SK-N-SH (cell line): ENCODE data around the gene DCXR. TPM values are rescaled to one million over a fixed set of nuclear protein-coding genes. Genes with fewer than 3 reads are reported as not detected.

ENCODE experiments used
- CTCF ChIA-PET: fragments of 300-600, 350-600 bp; formaldehyde crosslinking; extraction: SDS; loops from one replicate; lab custom pipeline; 2021; lab: Yijun Ruan, JAX
- POLR2A ChIA-PET: fragments of 350-600 bp; sonication (Branson Sonifier 250); formaldehyde crosslinking; extraction: SDS; loops from one replicate; lab custom pipeline; 2020; ENCODE audit warnings: antibody characterized with exemption, inconsistent platforms; lab: Yijun Ruan, JAX
- DNase-seq: peaks from one replicate; pipeline ENCODE4 v3.0.0; 2012
- H2AFZ ChIP-seq: fragments of 200-600 bp; sonication (generic); 2 replicates; pipeline ENCODE4 v1.8.1; 2016; ENCODE audit warnings: antibody characterized with exemption, mild to moderate bottlenecking, low read depth
- H3F3A ChIP-seq: fragments of 200-600 bp; sonication (generic); replicated peaks from 2 replicates; pipeline ENCODE3; 2016; ENCODE audit warnings: antibody characterized with exemption, mild to moderate bottlenecking; ENCODE audit not compliant: insufficient read depth
- H3K27ac ChIP-seq, 2 experiments: fragments of 200-500 bp in 1 of 2; fragments of 200-600 bp in 1 of 2; sonication (Bioruptor generic) in 1 of 2; sonication (generic), shearing (Covaris generic) in 1 of 2; 2 replicates each; pipeline versions ENCODE4 v1.5.1 to v1.6.1; 2014 to 2016; ENCODE audit warnings: low read depth in 2 of 2, inconsistent platforms in 1 of 2, low read length in 1 of 2, mild to moderate bottlenecking in 1 of 2, mixed read lengths in 1 of 2
- H3K27me3 ChIP-seq: fragments of 200-600 bp; sonication (generic), shearing (Covaris generic); 2 replicates; pipeline ENCODE4 v1.6.1; 2016; ENCODE audit warnings: mixed run types; ENCODE audit not compliant: insufficient read depth
- H3K36me3 ChIP-seq, 2 experiments: fragments of 200-500 bp in 1 of 2; fragments of 200-600 bp in 1 of 2; sonication (Bioruptor generic) in 1 of 2; sonication (generic) in 1 of 2; replicated peaks in 1 of 2; 2 replicates each; pipeline versions ENCODE3 to v1.5.1; 2014 to 2016; ENCODE audit warnings: low read length in 1 of 2, mild to moderate bottlenecking in 1 of 2; ENCODE audit not compliant: insufficient read depth in 2 of 2, control insufficient read depth in 1 of 2
- H3K4me1 ChIP-seq, 2 experiments: fragments of 200-500 bp in 1 of 2; fragments of 200-600 bp in 1 of 2; sonication (Bioruptor generic) in 1 of 2; sonication (generic), shearing (Covaris generic) in 1 of 2; 2 replicates each; pipeline versions ENCODE4 v1.5.1 to v1.6.1; 2014 to 2016; ENCODE audit warnings: low read depth in 1 of 2, low read length in 1 of 2, mixed run types in 1 of 2; ENCODE audit not compliant: insufficient read depth in 2 of 2, control insufficient read depth in 1 of 2
- H3K4me2 ChIP-seq: fragments of 200-600 bp; sonication (generic), shearing (Covaris generic); 2 replicates; pipeline ENCODE4 v1.6.1; 2017; ENCODE audit warnings: mixed run types
- H3K4me3 ChIP-seq, 2 experiments: fragments of 200-500 bp in 1 of 2; fragments of 200-600 bp in 1 of 2; sonication (Bioruptor generic) in 1 of 2; sonication (generic), shearing (Covaris generic) in 1 of 2; 2 replicates each; pipeline versions ENCODE4 v1.5.1 to v1.8.1; 2014 to 2016; ENCODE audit warnings: low read depth in 2 of 2, inconsistent platforms in 1 of 2, low read length in 1 of 2, mild to moderate bottlenecking in 1 of 2, mixed read lengths in 1 of 2, moderate library complexity in 1 of 2
- H3K79me2 ChIP-seq: fragments of 200-600 bp; sonication (generic); 2 replicates; pipeline ENCODE4 v1.8.1; 2017; ENCODE audit warnings: mild to moderate bottlenecking; ENCODE audit not compliant: insufficient read depth
- H3K9ac ChIP-seq: fragments of 200-600 bp; sonication (generic); 2 replicates; pipeline ENCODE4 v1.6.1; 2017; ENCODE audit warnings: mixed run types
- H3K9me2 ChIP-seq: fragments of 200-600 bp; sonication (generic); 2 replicates; pipeline ENCODE4 v1.6.1; 2017; ENCODE audit warnings: mixed run types
- H3K9me3 ChIP-seq: fragments of 200-600 bp; sonication (generic); 2 replicates; pipeline ENCODE4 v1.6.1; 2017; ENCODE audit warnings: mixed run types, mild to moderate bottlenecking, moderate library complexity
- H4K20me1 ChIP-seq: fragments of 200-600 bp; sonication (generic); 2 replicates; pipeline ENCODE4 v1.6.1; 2017; ENCODE audit warnings: mild to moderate bottlenecking, mixed run types; ENCODE audit not compliant: insufficient read depth
- CHD2 ChIP-seq: fragments of 150-350 bp; IDR thresholded peaks from 2 replicates; pipeline ENCODE4 v1.6.1; 2018; ENCODE audit warnings: low read length; ENCODE audit not compliant: partially characterized antibody
- CTCF ChIP-seq: fragments of 200-600 bp; sonication (generic); IDR thresholded peaks from 2 replicates; pipeline ENCODE4 v1.6.1; 2017; ENCODE audit warnings: antibody characterized with exemption, mild to moderate bottlenecking, moderate library complexity
- EP300 ChIP-seq, 2 experiments: IDR thresholded peaks; 2 replicates each; pipeline versions ENCODE4 v1.4.0 to v1.6.1; 2012; ENCODE audit warnings: borderline replicate concordance in 1 of 2, low read depth in 1 of 2, low read length in 1 of 2
- FOSL2 ChIP-seq: IDR thresholded peaks from 2 replicates; pipeline ENCODE4 v1.4.0; 2012; ENCODE audit warnings: low read depth, mild to moderate bottlenecking, moderate library complexity, borderline replicate concordance
- GABPA ChIP-seq: IDR thresholded peaks from 2 replicates; pipeline ENCODE4 v1.4.0; 2012; ENCODE audit warnings: low read depth, mild to moderate bottlenecking
- GATA2 ChIP-seq: sonication (generic); formaldehyde crosslinking; IDR thresholded peaks from 2 replicates; pipeline ENCODE4 v1.5.0; 2020; ENCODE audit warnings: mild to moderate bottlenecking, missing genetic modification reagents
- MXI1 ChIP-seq: IDR thresholded peaks from 2 replicates; pipeline ENCODE4 v1.6.1; 2012; ENCODE audit warnings: mild to moderate bottlenecking, low read depth, low read length, improper control_type of control experiment
- NFIC ChIP-seq: IDR thresholded peaks from 2 replicates; pipeline ENCODE4 v1.4.0; 2012; ENCODE audit warnings: borderline replicate concordance
- NRF1 ChIP-seq: IDR thresholded peaks from 2 replicates; pipeline ENCODE4 v1.6.1; 2012; ENCODE audit warnings: low read depth, mild to moderate bottlenecking, low read length
- PBX3 ChIP-seq: IDR thresholded peaks from 2 replicates; pipeline ENCODE4; 2012
- POLR2AphosphoS5 ChIP-seq: IDR thresholded peaks from 2 replicates; pipeline ENCODE4 v1.6.1; 2012; ENCODE audit warnings: low read depth, low read length
- REST ChIP-seq: IDR thresholded peaks from 2 replicates; pipeline ENCODE4 v1.6.1; 2012; ENCODE audit warnings: mild to moderate bottlenecking, low read depth, low read length, moderate library complexity
- RXRA ChIP-seq: IDR thresholded peaks from 2 replicates; pipeline ENCODE4 v1.4.0; 2012; ENCODE audit warnings: low read depth, mild to moderate bottlenecking, borderline replicate concordance
- SMC3 ChIP-seq: IDR thresholded peaks from 2 replicates; pipeline ENCODE4 v1.6.1; 2012; ENCODE audit warnings: low read depth, low read length, improper control_type of control experiment
- USF1 ChIP-seq: IDR thresholded peaks from 2 replicates; pipeline ENCODE4 v1.4.0; 2012; ENCODE audit warnings: low read depth, borderline replicate concordance
- USF2 ChIP-seq: fragments of 150-350 bp; IDR thresholded peaks from 2 replicates; pipeline ENCODE4 v1.6.1; 2017; ENCODE audit warnings: antibody characterized with exemption, low read length, low read depth, borderline replicate concordance
- WGBS: methylation state at CpG from one replicate; pipeline ENCODE4 v1.1.6; 2017; ENCODE audit warnings: low lambda C conversion rate; 5-methylcytosine and 5-hydroxymethylcytosine counted together
- polyA plus RNA-seq, 3 experiments: library from polyadenylated mRNA; depleted of rRNA; stranded (reverse); fragments of >200 nt; gene quantifications; 2 replicates each; pipeline ENCODE4 v1.2.3, GENCODE V29; 2012

DCXR gene
- polyA plus RNA-seq, 1 of the 3 experiments (the other 2 are of a cell fraction), result 190 TPM

- peaks cover 1% of the 10 kb centered on the region for H3F3A ChIP-seq
- peaks cover 27 to 34% of the 10 kb centered on the region in 2 experiments; a peak in 3 of 4 replicates for H3K4me1 ChIP-seq
- no peaks in the 10 kb centered on the region for H4K20me1 ChIP-seq
- H3K27ac ChIP-seq, result no peak overlapping the region
- H3K9me2 ChIP-seq, result no peaks in the 10 kb centered on the region
- no peak overlapping the region for H3K4me2 ChIP-seq
- ChIA-PET CTCF (interaction anchor here (6.6 to 35.7 kb wide), 2 partner anchors 12 to 43 kb away, joined by 68 to 1216 read pairs; partner anchors contain the start of genes CENPX, LRRC45 and NOTUM), POLR2A (interaction anchor here (0.6 kb wide), 1 partner anchor 31 kb away, joined by 4 read pairs; no protein-coding TSS in a partner anchor)
- 96% methylated on average over 14 of the region's 15 CpGs for WGBS
- DNase-seq, result no peak
- no peak overlapping the region for H3K4me3 ChIP-seq
- TF ChIP-seq MXI1, result no peak
- TF ChIP-seq PBX3, result no peak
- TF ChIP-seq USF1, result no peak
- no peak for TF ChIP-seq USF2
- TF ChIP-seq EP300 (IDR thresholded peaks at IDR 0.05; ENCODE audit: borderline replicate concordance in 1 of 2, low read depth in 1 of 2, low read length in 1 of 2), result no peak
- no peak for TF ChIP-seq POLR2AphosphoS5
- no peak for TF ChIP-seq SMC3
- no peak for TF ChIP-seq REST
- TF ChIP-seq GABPA, result no peak
- TF ChIP-seq CHD2, result no peak
- TF ChIP-seq NRF1, result no peak
- TF ChIP-seq RXRA, result no peak
- no peak for TF ChIP-seq FOSL2
- no peak for TF ChIP-seq NFIC
- TF ChIP-seq GATA2 (CRISPR knock-in tag), result no peak
- TF ChIP-seq CTCF, result no peak
- no peak overlapping the region for H3K9ac ChIP-seq
- no peaks in the 10 kb centered on the region for H3K27me3 ChIP-seq
- no peaks in the 10 kb centered on the region for H3K9me3 ChIP-seq
- no peaks in the 10 kb centered on the region for H3K36me3 ChIP-seq
- no peak overlapping the region for H2AFZ ChIP-seq
- H3K79me2 ChIP-seq, result peaks cover 5% of the 10 kb centered on the region; the same call in 1 of the 2 replicates
These were observed 28.1 kb downstream of the DCXR start for GRCh38 chr17:82009413-82009812.
